ENCODE results near the gene TEN1.

- TF ChIP-seq CTCF (IDR thresholded peaks at IDR 0.05) = no peak
- TF ChIP-seq EP300 (IDR thresholded peaks at IDR 0.05) = no peak
These were observed 28.0 kb upstream of the TEN1 start for GRCh38 chr17:75950855-75951554.
